ENCODE measurements around the gene OTOP3. TPM values are rescaled to one million over a fixed set of nuclear protein-coding genes. Genes with fewer than 3 reads are reported as not detected.

OTOP3 gene
- total and polyA plus RNA-seq, 2 of the 4 experiments (the other 2 are of a cell fraction) = not detected

GRCh38 chr17:74975943-74976342 is 40.2 kb downstream of the OTOP3 start:
- Histone ChIP-seq H2AK9ac (replicated peaks; ENCODE audit: low read depth, low read length, poor library complexity) (no peak overlapping the region), H2BK20ac (ENCODE audit: low read depth, low read length) (no peak overlapping the region), H3K18ac (ENCODE audit: low read depth, low read length) (no peak overlapping the region), H3K27ac (ENCODE audit: insufficient read depth, low read length) (no peak overlapping the region), H3K9me1 (ENCODE audit: insufficient read depth, low read length) (no peaks in the 10 kb centered on the region), H3K4ac (ENCODE audit: low read depth, low read length) (no peak overlapping the region), H4K5ac (ENCODE audit: low read depth, low read length) (no peak overlapping the region), H3K79me1 (ENCODE audit: low read depth in 1 of 2, low read length in 2 of 2) (no peaks in the 10 kb centered on the region), H3K27me3 (ENCODE audit: control insufficient read depth, insufficient read depth, low read length) (peaks cover 41% of the 10 kb centered on the region), H3K9ac (ENCODE audit: low read depth, low read length) (no peak overlapping the region), H4K91ac (ENCODE audit: insufficient read depth, low read depth, low read length) (no peak overlapping the region), H3K56ac (ENCODE audit: extremely low read depth, insufficient read depth, low read length) (no peak overlapping the region), H2BK15ac (ENCODE audit: low read depth, low read length) (no peak overlapping the region), H3K4me3 (ENCODE audit: insufficient read depth, low read depth, low read length) (no peak overlapping the region), H2AK5ac (ENCODE audit: low read depth, low read length) (no peak overlapping the region), H3K36me3 (ENCODE audit: control insufficient read depth, insufficient read depth, low read length) (no peaks in the 10 kb centered on the region), H3K4me1 (ENCODE audit: control insufficient read depth, insufficient read depth, low read length) (0 out of 2 replicates have a peak, but pooled peaks cover 2% of the 10 kb centered on the region), H3K23ac (ENCODE audit: low read depth, low read length) (no peak overlapping the region), H3K9me3 (ENCODE audit: control insufficient read depth, insufficient read depth, low read length) (no peaks in the 10 kb centered on the region), H2BK5ac (ENCODE audit: low read depth, low read length, poor library complexity, severe bottlenecking) (no peak overlapping the region), H4K20me1 (ENCODE audit: insufficient read depth, low read length) (no peaks in the 10 kb centered on the region), H2BK120ac (ENCODE audit: low read depth, low read length) (no peak overlapping the region), H3K4me2 (ENCODE audit: low read depth, low read length) (no peak overlapping the region), H2AFZ (replicated peaks; ENCODE audit: low read length, poor library complexity) (no peak overlapping the region), H3K14ac (replicated peaks; ENCODE audit: low read depth, low read length) (no peak overlapping the region), H4K8ac (ENCODE audit: low read depth in 2 of 2, low read length in 2 of 2) (no peak overlapping the region)
- POLR2A ChIA-PET (ENCODE audit: unreplicated experiment) = no interaction called here
- intact Hi-C loops (cut with micrococcal nuclease) = no loop called here
- BruUV-seq (replicated peaks) = no TSS peak
- dilution Hi-C loops (cut with HindIII; ENCODE audit: low sequenced_read_pairs, unreplicated experiment) = no loop called here
- ATAC-seq (ENCODE audit: low read depth) (no peak), DNase-seq (no peak)
- WGBS, 2 experiments (ENCODE audit: extremely low coverage in 2 of 2, insufficient read length in 1 of 2) = no CpG with 5 or more reads among the region's 4 CpGs
- CTCF ChIA-PET = no interaction called here
- no peak for TF ChIP-seq CHD1 (IDR thresholded peaks at IDR 0.05; ENCODE audit: low read depth, low read length)
- TF ChIP-seq NFE2L2 (IDR thresholded peaks at IDR 0.05; ENCODE audit: low read depth, low read length) = no peak
- no peak for TF ChIP-seq MAFK (IDR thresholded peaks at IDR 0.05; ENCODE audit: low read depth, low read length)
- TF ChIP-seq SMC3 (IDR thresholded peaks at IDR 0.05; ENCODE audit: low read depth, low read length) = no peak
- no peak for TF ChIP-seq CEBPB (IDR thresholded peaks at IDR 0.05; ENCODE audit: low read depth, low read length)
- no peak for TF ChIP-seq RFX5 (IDR thresholded peaks at IDR 0.05; ENCODE audit: low read depth, low read length)
- no peak for TF ChIP-seq USF2 (IDR thresholded peaks at IDR 0.05; ENCODE audit: low read depth, low read length)
- no peak for TF ChIP-seq RAD21 (IDR thresholded peaks at IDR 0.05; ENCODE audit: low read length)
- TF ChIP-seq BHLHE40 (IDR thresholded peaks at IDR 0.05; ENCODE audit: low read depth, low read length) = no peak
- no peak for TF ChIP-seq FOS (IDR thresholded peaks at IDR 0.05; ENCODE audit: low read depth, low read length)
- TF ChIP-seq ELK1 (IDR thresholded peaks at IDR 0.05; ENCODE audit: borderline replicate concordance, low read depth, low read length) = no peak
- TF ChIP-seq CTCF (conservative IDR thresholded peaks at IDR 0.05; ENCODE audit: low read depth, low read length) = no peak
- no peak for TF ChIP-seq MAZ (IDR thresholded peaks at IDR 0.05; ENCODE audit: borderline replicate concordance, low read depth, low read length)
- TF ChIP-seq POLR2A (IDR thresholded peaks at IDR 0.05; ENCODE audit: low read depth, low read length) = no peak
- no peak for TF ChIP-seq MXI1 (IDR thresholded peaks at IDR 0.05; ENCODE audit: borderline replicate concordance, low read depth, low read length)
- TF ChIP-seq RCOR1 (IDR thresholded peaks at IDR 0.05; ENCODE audit: insufficient replicate concordance, low read length) = no peak
- in situ Hi-C loops (cut with MboI; ENCODE audit: low sequenced_read_pairs) = no loop called here
